MCF 10A (cell line): Measurements from ENCODE around the gene TBXAS1. TPM values are rescaled to one million over a fixed set of nuclear protein-coding genes. Genes with fewer than 3 reads are reported as not detected.

Source experiments
- BruUV-seq: library from RNA; stranded (reverse); fragments of 400-500 nt; replicated peaks from 2 replicates; lab custom pipeline; 2021; lab: Mats Ljungman, UMichigan
- CTCF ChIA-PET: fragments of 300-600 bp; sonication (Branson Sonifier 250); formaldehyde crosslinking; extraction: SDS; loops from one replicate; lab custom pipeline; 2021; ENCODE audit warnings: antibody characterized with exemption, inconsistent platforms; lab: Yijun Ruan, JAX
- POLR2A ChIA-PET: fragments of 300-600, 350-650 bp; sonication (Branson Sonifier 250); formaldehyde crosslinking; extraction: SDS; loops from one replicate; lab custom pipeline; 2020; ENCODE audit warnings: antibody characterized with exemption, inconsistent platforms; lab: Yijun Ruan, JAX
- DNase-seq: peaks from one replicate; pipeline ENCODE4 v3.0.0-alpha.2; 2018; ENCODE audit not compliant: unreplicated experiment
- H3K27ac Mint-ChIP-seq: one replicate; pipeline ENCODE4 v1.8.0; 2022; ENCODE audit warnings: mild to moderate bottlenecking, low read depth, mixed read lengths; ENCODE audit not compliant: unreplicated experiment
- H3K27me3 Mint-ChIP-seq: one replicate; pipeline ENCODE4 v1.8.0; 2022; ENCODE audit warnings: mixed read lengths; ENCODE audit not compliant: insufficient read depth, unreplicated experiment
- H3K36me3 Mint-ChIP-seq: one replicate; pipeline ENCODE4 v1.8.0; 2022; ENCODE audit warnings: mild to moderate bottlenecking, moderate library complexity, mixed read lengths; ENCODE audit not compliant: insufficient read depth, unreplicated experiment
- H3K4me1 Mint-ChIP-seq: one replicate; pipeline ENCODE4 v1.8.0; 2022; ENCODE audit warnings: mixed read lengths; ENCODE audit not compliant: insufficient read depth, unreplicated experiment
- H3K4me3 Mint-ChIP-seq: one replicate; pipeline ENCODE4 v1.8.0; 2022; ENCODE audit warnings: mild to moderate bottlenecking, moderate library complexity, mixed read lengths; ENCODE audit not compliant: unreplicated experiment
- H3K9me3 Mint-ChIP-seq: one replicate; pipeline ENCODE4 v1.8.0; 2022; ENCODE audit warnings: mixed read lengths; ENCODE audit not compliant: unreplicated experiment
- intact Hi-C: fragments of 100-400 bp; cut with micrococcal nuclease; formaldehyde crosslinking; loops from 2 replicates; pipeline ENCODE4 v1.14.1; 2022
- total RNA-seq: library from RNA; stranded (reverse); gene quantifications from 2 replicates; pipeline ENCODE4 v1.2.3, GENCODE V29; 2022
- TF ChIP-seq, protein P1 (sequence below): fragments of 200-600 bp; IDR thresholded peaks from one replicate; pipeline ENCODE4 v1.8.0; 2022; ENCODE audit warnings: antibody characterized with exemption, mild to moderate bottlenecking; ENCODE audit not compliant: unreplicated experiment

The TBXAS1 gene
- total RNA-seq, 1 experiment from 2014 or later = 1.5 TPM

- ChIA-PET CTCF (interaction anchor here (0.9 to 15.7 kb wide), 9 partner anchors 8 to 499 kb away, joined by 3 to 181 read pairs (median 4); no protein-coding TSS in a partner anchor), POLR2A (interaction anchor here (0.6 to 1.8 kb wide), 2 partner anchors 353 to 355 kb away, joined by 3 to 4 read pairs; no protein-coding TSS in a partner anchor)
- no peak overlapping the region for H3K4me3 Mint-ChIP-seq
- BruUV-seq = no TSS peak
- peaks cover 2% of the 10 kb centered on the region for H3K4me1 Mint-ChIP-seq
- peak overlapping the region; percentile 23 for H3K27ac Mint-ChIP-seq
- no peaks in the 10 kb centered on the region for H3K27me3 Mint-ChIP-seq
- DNase-seq = no peak
- TF ChIP-seq, protein P1, sequence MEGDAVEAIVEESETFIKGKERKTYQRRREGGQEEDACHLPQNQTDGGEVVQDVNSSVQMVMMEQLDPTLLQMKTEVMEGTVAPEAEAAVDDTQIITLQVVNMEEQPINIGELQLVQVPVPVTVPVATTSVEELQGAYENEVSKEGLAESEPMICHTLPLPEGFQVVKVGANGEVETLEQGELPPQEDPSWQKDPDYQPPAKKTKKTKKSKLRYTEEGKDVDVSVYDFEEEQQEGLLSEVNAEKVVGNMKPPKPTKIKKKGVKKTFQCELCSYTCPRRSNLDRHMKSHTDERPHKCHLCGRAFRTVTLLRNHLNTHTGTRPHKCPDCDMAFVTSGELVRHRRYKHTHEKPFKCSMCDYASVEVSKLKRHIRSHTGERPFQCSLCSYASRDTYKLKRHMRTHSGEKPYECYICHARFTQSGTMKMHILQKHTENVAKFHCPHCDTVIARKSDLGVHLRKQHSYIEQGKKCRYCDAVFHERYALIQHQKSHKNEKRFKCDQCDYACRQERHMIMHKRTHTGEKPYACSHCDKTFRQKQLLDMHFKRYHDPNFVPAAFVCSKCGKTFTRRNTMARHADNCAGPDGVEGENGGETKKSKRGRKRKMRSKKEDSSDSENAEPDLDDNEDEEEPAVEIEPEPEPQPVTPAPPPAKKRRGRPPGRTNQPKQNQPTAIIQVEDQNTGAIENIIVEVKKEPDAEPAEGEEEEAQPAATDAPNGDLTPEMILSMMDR = no peak
- H3K9me3 Mint-ChIP-seq = no peaks in the 10 kb centered on the region
- no peaks in the 10 kb centered on the region for H3K36me3 Mint-ChIP-seq
- intact Hi-C loops = no loop called here
Observed at GRCh38 chr7:140000666-140001268, 171.7 kb downstream of the TBXAS1 start.

DNA sequence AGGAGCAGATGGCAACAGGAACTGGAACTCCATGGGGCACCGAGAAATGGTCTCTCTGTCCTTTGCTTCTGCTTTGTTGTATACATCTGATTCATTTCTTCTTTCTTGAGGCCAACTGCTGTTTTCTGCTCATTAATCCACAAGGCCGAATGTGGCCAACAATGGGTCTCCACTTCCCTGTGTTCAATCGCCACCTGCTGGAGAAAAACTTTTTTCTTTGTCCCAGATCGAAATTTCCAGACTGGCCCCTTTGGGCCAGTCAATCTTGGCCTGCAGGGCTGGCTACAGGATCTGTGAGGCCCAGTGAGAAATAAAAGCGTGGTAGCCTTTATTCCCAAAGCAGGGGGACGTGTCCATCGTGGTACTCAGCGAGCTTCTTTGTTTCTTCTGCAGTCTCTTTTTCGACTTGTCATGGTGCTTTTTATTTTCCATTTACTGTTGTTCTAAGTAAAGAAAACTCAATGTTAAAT is 174.9 kb downstream of the TBXAS1 start:
- H3K4me1 Mint-ChIP-seq = no peaks in the 10 kb centered on the region
- H3K27me3 Mint-ChIP-seq = no peaks in the 10 kb centered on the region
- POLR2A ChIA-PET = interaction anchor here (1.4 kb wide), 1 partner anchor 385 kb away, joined by 4 read pairs; no protein-coding TSS in a partner anchor
- CTCF ChIA-PET = interaction anchor here (0.6 to 15.7 kb wide), 24 partner anchors 11 to 1887 kb away, joined by 3 to 181 read pairs (median 4); no protein-coding TSS in a partner anchor
- H3K9me3 Mint-ChIP-seq = no peaks in the 10 kb centered on the region
- no peak overlapping the region for H3K27ac Mint-ChIP-seq
- H3K36me3 Mint-ChIP-seq = no peaks in the 10 kb centered on the region
- intact Hi-C loops = loop anchor here (1.0 kb wide), 3 partner anchors 322 to 504 kb away; no protein-coding TSS in a partner anchor
- TF ChIP-seq, protein P1 = peak; percentile 56
- H3K4me3 Mint-ChIP-seq = no peak overlapping the region
- no TSS peak for BruUV-seq
- peak; percentile 80 for DNase-seq

DNA sequence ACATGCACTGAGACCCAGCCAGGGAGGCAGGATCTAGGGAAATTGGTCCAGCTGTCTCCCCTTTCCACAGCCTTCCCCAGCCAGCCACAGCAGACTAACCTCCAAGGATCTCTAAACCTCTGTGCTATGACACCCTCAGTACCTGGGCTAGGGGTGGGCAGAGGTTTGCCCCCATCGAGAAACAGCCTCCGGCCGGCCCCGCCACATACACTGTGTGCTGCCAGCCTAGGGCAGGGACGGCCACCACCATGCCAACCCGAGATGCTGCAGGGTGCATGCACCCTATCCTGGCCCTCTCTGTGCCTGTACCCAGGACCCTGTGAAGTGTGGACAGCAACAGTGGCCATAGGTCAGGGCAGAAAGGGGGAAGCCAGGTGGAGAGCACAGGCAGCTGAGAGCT is 175.6 kb downstream of the TBXAS1 start:
- Mint-ChIP-seq H3K9me3 (no peaks in the 10 kb centered on the region), H3K4me3 (no peak overlapping the region), H3K36me3 (no peaks in the 10 kb centered on the region), H3K4me1 (no peaks in the 10 kb centered on the region), H3K27ac (no peak overlapping the region), H3K27me3 (no peaks in the 10 kb centered on the region)
- ChIA-PET CTCF (interaction anchor here (0.6 to 15.7 kb wide), 16 partner anchors 10 to 1174 kb away, joined by 3 to 181 read pairs (median 4); no protein-coding TSS in a partner anchor), POLR2A (interaction anchor here (1.3 kb wide), 1 partner anchor 357 kb away, joined by 4 read pairs; no protein-coding TSS in a partner anchor)
- intact Hi-C loops = loop anchor here (1.0 kb wide), 3 partner anchors 322 to 504 kb away; no protein-coding TSS in a partner anchor
- no TSS peak for BruUV-seq
- DNase-seq = no peak
- TF ChIP-seq, protein P1 = no peak

GRCh38 chr7:140005341-140005740 is 176.3 kb downstream of the TBXAS1 start:
- H3K4me1 Mint-ChIP-seq = no peaks in the 10 kb centered on the region
- intact Hi-C loops = no loop called here
- no peak for DNase-seq
- H3K4me3 Mint-ChIP-seq = no peak overlapping the region
- BruUV-seq = no TSS peak
- H3K36me3 Mint-ChIP-seq = no peaks in the 10 kb centered on the region
- CTCF ChIA-PET = interaction anchor here (0.6 to 15.7 kb wide), 11 partner anchors 10 to 506 kb away, joined by 3 to 181 read pairs (median 6); no protein-coding TSS in a partner anchor
- H3K27me3 Mint-ChIP-seq = no peaks in the 10 kb centered on the region
- H3K9me3 Mint-ChIP-seq = no peaks in the 10 kb centered on the region
- no peak overlapping the region for H3K27ac Mint-ChIP-seq
- POLR2A ChIA-PET = interaction anchor here (0.6 to 1.3 kb wide), 2 partner anchors 12 to 358 kb away, joined by 4 read pairs; no protein-coding TSS in a partner anchor
- TF ChIP-seq, protein P1 = no peak
